HG02678 (cell line): ENCODE measurements around the gene KIF20B.
"Not testable (repeated sequence)": the region's sequence is repeated elsewhere in the genome, so short reads cannot be mapped to it uniquely, and the experiment has no call there.

Experiments used
- ATAC-seq: cut with Tn5 transposase; IDR thresholded peaks from one replicate; pipeline ENCODE4 v1.9.1; 2021; ENCODE audit warnings: mild to moderate bottlenecking, moderate library complexity; ENCODE audit not compliant: unreplicated experiment

Gene KIF20B

GRCh38 chr10:89763671-89764070, 62.3 kb downstream of the KIF20B start:
- not testable (repeated sequence) for ATAC-seq

DNA sequence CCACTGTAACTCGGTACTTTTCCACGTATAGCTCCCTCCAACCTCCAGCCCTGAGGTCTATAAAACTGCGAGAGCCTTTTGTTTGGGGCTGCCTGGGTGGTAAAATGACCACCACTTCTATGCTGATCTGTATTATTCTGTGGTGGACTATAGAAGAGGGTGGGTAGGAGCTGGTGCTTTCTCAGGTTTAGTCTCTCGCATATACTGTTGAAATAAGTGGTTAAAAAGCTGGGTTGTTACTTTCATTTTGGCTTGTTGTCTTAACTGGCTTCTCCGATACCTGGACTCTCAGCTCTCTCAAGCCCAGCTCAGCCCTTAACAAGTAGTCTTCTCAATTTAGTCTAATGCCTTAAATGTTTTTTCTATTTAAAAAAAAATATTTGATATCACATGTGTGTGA, 70.3 kb downstream of the KIF20B start:
- no peak for ATAC-seq

DNA sequence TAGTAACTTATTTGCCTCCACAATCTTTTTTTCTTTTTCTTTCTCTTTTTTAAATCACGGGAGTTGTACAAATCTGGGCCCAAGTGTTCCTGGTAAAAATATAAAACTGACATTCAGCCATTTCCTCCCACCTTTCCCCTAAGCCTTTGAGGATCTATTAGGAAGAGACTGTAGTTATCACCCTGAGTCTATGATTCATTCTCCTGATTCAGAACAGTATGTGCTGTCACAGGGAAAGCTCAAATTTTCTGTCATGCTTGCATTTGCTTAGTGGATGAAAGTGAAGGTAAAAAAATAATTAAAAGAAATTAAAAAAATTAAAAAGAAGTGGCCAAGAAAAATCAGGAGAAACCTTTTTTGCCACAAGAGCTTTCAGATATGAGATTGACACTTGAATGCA, 71.7 kb downstream of the KIF20B start:
- no peak for ATAC-seq

GRCh38 chr10:89776665-89777064, 75.3 kb downstream of the KIF20B start:
- ATAC-seq = no peak

- no peak for ATAC-seq
Measured at GRCh38 chr10:89782470-89782869, 81.1 kb downstream of the KIF20B start.

DNA sequence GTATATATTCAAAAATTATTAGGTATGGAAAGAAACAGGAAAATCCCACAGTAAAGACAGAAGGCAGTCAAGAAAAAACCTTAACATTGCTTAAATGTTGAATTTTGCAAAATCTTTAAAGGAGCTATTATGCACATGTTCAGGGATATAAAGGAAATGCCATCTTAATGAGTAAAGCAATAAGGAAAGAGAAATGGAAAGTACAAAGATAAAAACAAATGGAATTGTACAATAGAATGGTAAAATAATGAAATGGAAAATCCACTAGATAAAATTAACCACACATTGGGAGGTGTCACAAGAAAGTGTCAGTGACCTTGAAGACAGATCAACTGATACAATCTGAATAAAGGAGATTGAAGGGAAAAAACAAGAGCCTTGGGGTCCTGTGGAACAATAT, 82.0 kb downstream of the KIF20B start:
- ATAC-seq = no peak

DNA sequence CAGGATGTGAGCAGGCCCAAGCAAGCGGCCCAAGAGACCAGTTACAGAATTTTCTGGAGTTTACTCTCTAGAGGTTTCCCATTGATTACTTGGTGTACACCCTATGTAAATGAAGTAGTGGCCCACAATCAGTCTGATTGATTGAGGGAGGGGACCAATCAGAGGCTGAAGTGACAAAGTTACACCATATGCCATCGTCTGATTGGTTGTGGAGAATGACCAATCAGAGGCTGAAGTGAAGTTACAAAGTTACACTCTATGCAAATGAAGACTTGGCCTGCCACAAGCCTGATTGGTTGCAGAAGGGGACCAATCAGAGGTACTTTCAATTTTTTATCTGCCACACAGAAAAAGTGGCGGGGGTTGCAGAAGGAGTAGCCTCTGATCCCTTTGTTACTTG, 83.7 kb downstream of the KIF20B start:
- ATAC-seq = no peak

- ATAC-seq = no peak
Measured at GRCh38 chr10:89789188-89789877, 87.9 kb downstream of the KIF20B start.

GRCh38 chr10:89792187-89792586, 90.8 kb downstream of the KIF20B start:
- no peak for ATAC-seq

DNA sequence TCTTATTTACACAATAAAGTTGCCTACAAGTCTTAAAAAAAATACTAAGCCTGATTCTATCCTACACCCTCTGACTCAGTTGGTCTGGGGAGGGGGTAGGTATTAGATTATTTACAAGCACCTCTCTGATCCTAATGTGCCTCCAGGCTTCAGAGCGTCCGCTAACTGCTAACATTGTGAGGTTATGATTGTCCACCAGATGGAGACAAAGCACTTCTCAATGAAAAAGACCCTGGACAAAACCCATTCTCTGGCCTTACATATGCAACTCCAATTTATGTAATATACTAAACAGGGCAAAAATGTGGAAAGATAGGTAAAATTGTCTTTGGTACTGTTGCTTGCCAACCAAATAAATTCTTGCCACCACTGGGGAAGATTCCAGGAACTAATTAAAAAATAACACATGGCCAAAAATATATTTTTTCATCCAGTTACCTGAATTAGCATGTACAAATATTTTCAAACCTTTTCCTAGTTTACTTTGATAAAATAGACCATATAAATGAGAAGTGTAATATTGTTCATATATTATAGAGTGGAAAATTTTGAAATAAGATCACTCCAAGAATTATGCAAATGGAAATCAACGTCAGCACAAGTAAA, 92.4 kb downstream of the KIF20B start:
- peak; percentile 80 for ATAC-seq

- ATAC-seq = no peak
Measured at GRCh38 chr10:89795840-89796239, 94.5 kb downstream of the KIF20B start.

DNA sequence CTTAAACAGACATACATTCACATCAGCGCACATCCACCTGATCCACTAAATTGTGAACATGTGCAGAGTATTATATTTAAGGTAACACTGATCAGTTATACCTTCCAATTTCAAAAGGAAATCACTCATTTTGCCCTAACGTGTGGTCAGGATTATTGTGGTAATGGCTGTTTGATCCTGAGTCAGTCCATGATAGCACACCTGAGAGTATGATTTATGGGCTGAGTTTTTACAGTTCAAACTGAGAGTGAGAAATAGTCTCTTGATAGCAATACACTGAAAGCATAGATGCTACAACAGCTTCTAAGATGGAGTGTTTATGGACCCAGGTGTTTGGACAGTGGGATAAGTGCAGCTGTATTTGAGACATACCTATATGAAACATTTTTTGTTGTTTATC, 96.7 kb downstream of the KIF20B start:
- no peak for ATAC-seq

GRCh38 chr10:89799573-89799972, 98.2 kb downstream of the KIF20B start:
- no peak for ATAC-seq

DNA sequence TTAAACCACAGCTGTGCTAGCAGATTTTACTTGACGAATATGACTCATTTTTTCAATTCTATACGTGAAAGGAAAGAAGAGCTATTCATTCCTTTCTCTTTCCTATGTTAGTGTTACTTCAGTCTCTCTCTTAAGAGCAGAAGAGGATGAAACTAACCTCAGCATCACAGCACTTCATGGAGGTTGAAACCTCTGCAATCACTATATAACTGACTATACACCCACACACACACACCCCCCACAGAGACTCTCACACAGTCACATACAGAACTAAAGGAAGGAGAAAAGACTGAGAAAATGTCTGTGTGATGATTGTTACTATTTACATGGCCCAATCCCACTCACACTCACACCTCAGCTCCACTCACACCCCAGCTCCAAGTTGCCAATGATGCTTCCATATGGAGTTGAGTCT, 104.2 kb downstream of the KIF20B start:
- ATAC-seq = peak; percentile 84

DNA sequence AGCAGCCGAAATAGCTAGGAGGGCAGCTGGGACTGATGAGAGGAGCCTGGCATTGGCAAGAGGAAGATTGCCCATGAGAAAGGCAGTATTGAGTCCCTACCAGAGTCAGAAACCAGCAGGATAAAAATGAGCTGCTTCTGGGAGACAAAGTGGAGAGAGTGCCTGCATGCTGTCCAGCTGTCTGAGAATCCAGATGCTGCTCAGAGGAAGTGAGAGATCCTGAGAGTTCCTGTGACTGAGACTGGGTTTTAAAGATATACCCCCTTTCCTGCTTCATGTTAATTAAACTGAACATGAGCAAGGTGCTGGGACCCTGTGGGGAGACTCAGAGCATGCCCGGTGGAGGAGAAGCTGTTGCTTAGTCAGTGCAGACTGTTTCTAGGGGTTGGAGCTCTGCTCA, 107.5 kb downstream of the KIF20B start:
- ATAC-seq = no peak

DNA sequence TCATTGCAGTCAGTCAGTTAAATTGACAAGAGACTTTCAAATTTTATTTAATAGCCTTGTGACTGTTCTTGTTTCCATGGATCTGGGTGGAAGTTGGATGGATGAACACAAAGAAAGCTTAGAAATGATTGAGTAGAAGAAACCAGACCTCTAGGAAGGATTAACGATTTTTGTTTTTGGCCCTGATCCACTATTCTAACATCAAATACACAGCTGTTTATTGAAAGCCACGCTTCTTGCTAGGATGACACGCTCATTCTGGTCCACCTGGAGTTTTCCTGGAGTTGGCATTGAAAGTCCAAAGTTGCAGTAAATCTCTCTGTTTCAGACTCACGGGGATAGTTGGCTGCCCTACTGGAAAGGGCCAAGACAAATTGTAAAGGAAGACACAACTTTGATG, 108.4 kb downstream of the KIF20B start:
- ATAC-seq = no peak

GRCh38 chr10:89810908-89811525, 109.6 kb downstream of the KIF20B start:
- no peak for ATAC-seq

- no peak for ATAC-seq
Measured at GRCh38 chr10:89813546-89813945, 112.2 kb downstream of the KIF20B start.

- no peak for ATAC-seq
Measured at GRCh38 chr10:89814278-89814677, 112.9 kb downstream of the KIF20B start.

- no peak for ATAC-seq
Measured at GRCh38 chr10:89815049-89815853, 113.9 kb downstream of the KIF20B start.

- not testable (repeated sequence) for ATAC-seq
Measured at GRCh38 chr10:89819008-89819407, 117.6 kb downstream of the KIF20B start.
